Activated T-cell treated with anti-CD3 and anti-CD28 coated beads, Interleukin-2, amount 50 U/mL, for 1 hour (primary cell): Measurements from ENCODE around the gene BATF3.
"Not testable (repeated sequence)": the region's sequence is repeated elsewhere in the genome, so short reads cannot be mapped to it uniquely, and the experiment has no call there.

Source experiments
- DNase-seq: peaks from one replicate; pipeline ENCODE4 v3.0.0-alpha.2; 2020

The BATF3 gene

GRCh38 chr1:212655668-212656440 lies 43.8 kb downstream of the BATF3 start:
- DNase-seq, result no peak

- no peak for DNase-seq
Measured at GRCh38 chr1:212652609-212653008, 47.0 kb downstream of the BATF3 start.

GRCh38 chr1:212651977-212652376 lies 47.7 kb downstream of the BATF3 start:
- no peak for DNase-seq

DNA sequence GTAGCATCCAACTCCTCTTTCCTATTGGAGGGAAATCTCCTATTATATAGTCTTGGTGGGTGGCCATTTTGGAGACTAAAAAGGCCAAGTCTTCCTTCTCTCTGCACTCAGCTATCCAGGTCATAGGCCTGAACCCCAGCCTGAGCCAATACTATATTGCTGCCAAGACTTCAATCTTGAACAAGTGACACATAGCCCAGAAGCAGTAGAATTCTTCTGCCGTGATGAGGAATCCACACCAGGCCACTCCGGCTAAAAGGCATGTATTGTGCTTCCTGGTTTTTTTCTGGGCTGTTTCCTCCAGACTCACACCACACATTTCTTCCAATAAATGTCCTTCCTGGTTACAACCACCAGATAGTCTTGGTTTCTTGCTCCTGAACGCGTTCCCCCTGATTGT lies 48.1 kb downstream of the BATF3 start:
- no peak for DNase-seq

DNA sequence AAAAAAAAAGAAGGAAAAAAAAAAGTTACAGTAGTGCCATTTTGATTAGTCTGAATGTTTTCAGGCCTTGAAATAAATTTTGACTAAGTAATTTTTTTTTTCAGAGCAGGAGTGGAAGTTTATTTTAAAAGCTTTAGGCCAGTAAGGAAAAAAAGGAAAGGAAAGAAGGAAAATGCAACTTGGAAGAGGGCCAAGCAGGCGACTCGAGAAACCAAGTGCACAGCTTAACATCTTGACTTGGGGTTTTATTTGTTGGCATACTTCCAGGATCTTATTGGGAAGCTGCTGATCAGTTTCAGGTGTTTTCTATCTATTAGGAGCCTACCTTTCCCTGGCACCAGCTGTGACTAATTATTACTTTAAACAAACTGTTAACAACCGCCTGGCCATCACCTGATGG lies 49.4 kb downstream of the BATF3 start:
- no peak for DNase-seq

DNA sequence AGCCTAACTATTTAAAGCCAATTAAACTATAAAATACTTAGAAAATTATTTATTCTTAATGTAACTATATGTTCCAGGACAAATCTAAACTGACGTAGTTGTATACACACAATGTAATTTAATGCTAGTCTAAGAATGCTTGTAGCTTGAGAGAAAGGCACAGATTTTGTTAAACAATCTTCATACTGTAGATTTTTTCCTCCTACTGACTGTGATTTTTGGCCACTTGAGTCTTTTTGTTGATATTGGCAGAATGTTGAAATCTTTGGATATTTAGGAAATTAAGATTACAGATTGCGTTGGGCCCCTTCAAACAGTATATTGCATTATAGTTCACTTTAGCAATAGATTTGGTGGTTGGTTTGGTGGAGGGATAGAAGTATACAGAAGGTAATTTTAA lies 50.6 kb downstream of the BATF3 start:
- no peak for DNase-seq

DNA sequence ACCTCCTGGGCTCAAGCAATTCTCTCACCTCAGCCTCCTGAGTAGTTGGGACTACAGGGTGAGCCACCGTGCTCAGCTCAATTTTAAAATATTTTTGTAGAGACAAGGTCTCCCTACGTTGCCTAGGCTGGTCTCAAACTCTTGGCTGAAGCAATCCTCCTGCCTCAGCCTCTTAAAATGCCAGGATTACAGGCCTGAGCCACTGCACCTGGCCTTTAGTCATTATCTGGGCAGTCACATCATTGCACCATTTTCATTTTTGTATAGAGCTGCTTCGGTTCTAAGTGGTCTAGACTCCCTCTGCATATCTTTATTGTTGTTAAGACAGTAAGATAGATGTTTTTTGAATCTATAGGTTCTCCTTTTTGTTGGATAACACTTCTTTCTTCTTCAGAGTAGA lies 51.2 kb downstream of the BATF3 start:
- DNase-seq, result no peak

GRCh38 chr1:212647004-212647403 lies 52.6 kb downstream of the BATF3 start:
- DNase-seq, result no peak

- DNase-seq, result no peak
Measured at GRCh38 chr1:212646588-212646987, 53.1 kb downstream of the BATF3 start.

GRCh38 chr1:212645546-212646543 lies 53.8 kb downstream of the BATF3 start:
- DNase-seq, result no peak

- DNase-seq, result no peak
Measured at GRCh38 chr1:212644866-212645545, 54.6 kb downstream of the BATF3 start.

DNA sequence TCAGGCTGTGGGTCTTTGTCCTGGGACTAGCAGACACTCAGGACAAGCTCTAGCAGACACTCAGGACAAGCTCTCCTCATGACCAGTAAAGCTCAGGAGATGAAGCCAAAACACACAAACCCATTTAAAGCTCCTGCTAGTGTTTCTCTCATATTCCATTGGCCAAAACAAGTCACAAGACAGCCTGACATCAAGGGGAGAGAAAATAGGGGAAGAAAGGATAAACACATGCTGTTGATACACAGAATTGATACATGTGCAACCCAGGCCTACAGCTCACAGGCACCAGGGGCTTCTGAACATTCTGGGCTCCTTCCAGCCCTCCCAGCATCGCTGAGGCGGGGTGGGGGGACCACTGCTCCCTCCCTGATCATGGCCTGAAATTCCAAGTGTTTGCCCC lies 55.8 kb downstream of the BATF3 start:
- no peak for DNase-seq

DNA sequence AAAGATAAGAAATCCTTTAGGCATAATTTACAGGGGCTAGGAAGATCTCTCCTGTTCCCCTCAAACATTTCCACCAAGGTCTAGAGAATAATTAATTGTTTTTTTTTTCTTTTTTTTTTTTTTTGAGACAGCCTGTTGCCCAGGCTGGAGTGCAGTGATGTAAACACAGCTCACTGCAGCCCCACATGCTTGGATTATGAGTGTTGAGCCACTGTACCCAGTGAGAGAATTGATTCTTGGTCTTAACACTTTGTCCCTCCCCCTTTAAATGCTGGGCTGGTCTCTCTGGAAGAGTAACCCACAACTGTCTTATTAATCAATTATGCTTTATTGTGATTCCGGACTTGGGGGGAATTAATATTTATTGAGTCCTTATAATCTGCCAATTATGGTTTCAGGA lies 57.7 kb downstream of the BATF3 start:
- no peak for DNase-seq

GRCh38 chr1:212640223-212640878 lies 59.3 kb downstream of the BATF3 start:
- no peak for DNase-seq

DNA sequence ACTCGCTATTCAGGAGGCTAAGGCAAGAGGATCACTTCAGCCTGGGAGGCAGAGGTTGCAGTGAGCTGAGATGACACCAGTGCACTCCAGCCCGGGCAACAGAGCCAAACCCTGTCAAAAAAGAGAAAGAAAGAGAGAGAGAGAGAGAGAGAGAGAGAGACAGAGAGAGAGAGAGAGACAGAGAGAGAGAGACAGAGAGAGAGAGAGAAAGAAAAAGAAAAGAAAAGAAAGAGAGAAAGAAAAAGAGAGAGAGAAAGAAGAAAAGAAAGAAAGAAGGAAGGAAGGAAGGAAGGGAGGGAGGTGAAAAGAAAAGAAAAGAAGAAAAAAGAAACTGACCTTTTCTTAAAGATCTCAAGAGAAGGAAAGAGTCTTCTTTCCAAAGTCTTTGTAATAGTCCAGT lies 60.1 kb downstream of the BATF3 start:
- not testable (repeated sequence) for DNase-seq

GRCh38 chr1:212638492-212639151 lies 61.0 kb downstream of the BATF3 start:
- DNase-seq, result no peak

DNA sequence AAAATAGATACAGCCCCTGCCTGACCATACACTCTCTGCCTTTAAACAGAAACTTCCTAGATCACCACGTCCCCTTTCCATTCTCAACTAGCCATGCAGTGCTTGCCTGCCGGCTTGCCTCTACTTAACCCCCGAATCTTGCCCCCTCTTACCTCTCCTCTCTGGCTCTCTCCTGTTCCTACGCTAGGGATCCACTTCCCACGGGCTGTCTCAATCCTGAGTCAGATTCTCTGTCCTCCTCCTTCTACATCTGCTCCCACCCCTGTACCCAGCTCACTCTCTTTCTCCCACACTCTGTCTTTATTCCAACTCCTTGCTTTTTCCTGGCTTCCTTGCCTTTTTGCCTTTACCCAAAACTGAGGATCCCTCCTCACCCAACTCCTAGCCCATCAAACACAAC lies 61.7 kb downstream of the BATF3 start:
- DNase-seq, result no peak
